ENCODE results near the gene ESPN.

DNA sequence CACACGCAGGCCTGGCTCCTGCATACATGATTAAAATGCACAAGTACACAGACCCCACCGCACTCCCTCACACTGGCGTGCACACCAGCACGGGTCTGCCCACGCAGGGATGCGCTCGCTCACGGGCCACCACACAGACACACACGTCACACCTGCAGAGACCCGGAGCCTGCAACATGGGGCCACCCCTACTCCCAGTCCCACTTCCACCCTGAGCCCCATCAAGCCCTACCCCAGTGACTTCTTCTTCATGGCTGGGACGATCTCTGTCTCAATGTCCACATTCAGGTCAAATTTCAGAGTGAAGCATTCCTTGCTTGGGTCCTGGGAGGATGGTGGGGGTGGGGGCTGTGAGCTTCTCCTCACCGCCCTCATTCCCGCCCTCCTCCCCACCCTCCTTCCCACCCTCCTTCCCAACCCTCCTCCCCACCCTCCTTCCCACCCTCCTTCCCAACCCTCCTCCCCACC lies 50.3 kb downstream of the ESPN start:
- TF ChIP-seq, protein P1, sequence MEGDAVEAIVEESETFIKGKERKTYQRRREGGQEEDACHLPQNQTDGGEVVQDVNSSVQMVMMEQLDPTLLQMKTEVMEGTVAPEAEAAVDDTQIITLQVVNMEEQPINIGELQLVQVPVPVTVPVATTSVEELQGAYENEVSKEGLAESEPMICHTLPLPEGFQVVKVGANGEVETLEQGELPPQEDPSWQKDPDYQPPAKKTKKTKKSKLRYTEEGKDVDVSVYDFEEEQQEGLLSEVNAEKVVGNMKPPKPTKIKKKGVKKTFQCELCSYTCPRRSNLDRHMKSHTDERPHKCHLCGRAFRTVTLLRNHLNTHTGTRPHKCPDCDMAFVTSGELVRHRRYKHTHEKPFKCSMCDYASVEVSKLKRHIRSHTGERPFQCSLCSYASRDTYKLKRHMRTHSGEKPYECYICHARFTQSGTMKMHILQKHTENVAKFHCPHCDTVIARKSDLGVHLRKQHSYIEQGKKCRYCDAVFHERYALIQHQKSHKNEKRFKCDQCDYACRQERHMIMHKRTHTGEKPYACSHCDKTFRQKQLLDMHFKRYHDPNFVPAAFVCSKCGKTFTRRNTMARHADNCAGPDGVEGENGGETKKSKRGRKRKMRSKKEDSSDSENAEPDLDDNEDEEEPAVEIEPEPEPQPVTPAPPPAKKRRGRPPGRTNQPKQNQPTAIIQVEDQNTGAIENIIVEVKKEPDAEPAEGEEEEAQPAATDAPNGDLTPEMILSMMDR (IDR thresholded peaks at IDR 0.05): no peak
- no peak for TF ChIP-seq ZFX (IDR thresholded peaks at IDR 0.05; ENCODE audit: borderline replicate concordance)

Data from 22Rv1 (cell line).